PFSK-1 (cell line): ENCODE measurements around the gene MYOG.

ENCODE experiments used
- FOXP2 ChIP-seq: optimal IDR thresholded peaks from 2 replicates; pipeline ENCODE3; 2011; ENCODE audit warnings: borderline replicate concordance, control low read depth, inconsistent platforms; ENCODE audit not compliant: insufficient read depth; ENCODE audit errors: extremely low read length, extremely low read depth
- POLR2AphosphoS5 ChIP-seq: IDR thresholded peaks from 2 replicates; pipeline ENCODE4 v1.6.1; 2012; ENCODE audit warnings: low read depth, mild to moderate bottlenecking, control low read depth, low read length, moderate library complexity
- SIN3A ChIP-seq: IDR thresholded peaks from 2 replicates; pipeline ENCODE4 v1.6.1; 2012; ENCODE audit warnings: mild to moderate bottlenecking, low read length, moderate library complexity, borderline replicate concordance; ENCODE audit not compliant: insufficient read depth
- TAF1 ChIP-seq: IDR thresholded peaks from 2 replicates; pipeline ENCODE4 v1.6.1; 2012; ENCODE audit warnings: low read length, control low read depth, borderline replicate concordance; ENCODE audit not compliant: insufficient read depth
- TF ChIP-seq, protein P1 (sequence below), 2 experiments: IDR thresholded peaks; 2 replicates each; pipeline versions ENCODE4 v1.6.1 to v1.8.0; 2011 to 2012; ENCODE audit warnings: low read depth in 2 of 2, low read length in 2 of 2, control low read depth in 1 of 2, inconsistent platforms in 1 of 2, mild to moderate bottlenecking in 1 of 2, moderate library complexity in 1 of 2; ENCODE audit not compliant: insufficient read depth in 1 of 2

Gene MYOG

DNA sequence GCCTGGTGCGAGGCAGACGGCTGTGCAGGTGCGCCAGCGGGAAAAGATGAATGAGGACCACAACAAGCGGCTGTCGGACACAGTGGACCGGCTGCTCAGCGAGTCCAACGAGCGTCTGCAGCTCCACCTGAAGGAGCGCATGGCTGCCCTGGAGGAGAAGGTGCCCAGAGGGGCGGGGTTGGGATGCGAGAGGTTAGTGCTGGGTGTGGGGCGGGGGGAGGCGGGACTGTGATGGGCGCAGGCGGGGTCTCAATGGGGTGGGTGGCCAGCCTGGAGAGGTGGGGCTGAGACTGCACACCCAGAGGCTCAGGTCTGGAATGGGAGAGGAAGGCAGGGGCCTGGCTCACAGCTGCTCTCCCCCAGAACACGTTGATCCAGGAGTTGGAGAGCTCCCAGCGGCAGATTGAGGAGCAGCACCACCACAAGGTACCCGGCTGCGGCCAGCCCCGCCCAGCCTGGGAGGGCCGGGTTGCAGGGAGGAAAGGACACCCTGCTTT is 37.2 kb downstream of the MYOG start:
- no peak for TF ChIP-seq SIN3A
- TF ChIP-seq TAF1: no peak
- TF ChIP-seq POLR2AphosphoS5: no peak
- TF ChIP-seq FOXP2: no peak

DNA sequence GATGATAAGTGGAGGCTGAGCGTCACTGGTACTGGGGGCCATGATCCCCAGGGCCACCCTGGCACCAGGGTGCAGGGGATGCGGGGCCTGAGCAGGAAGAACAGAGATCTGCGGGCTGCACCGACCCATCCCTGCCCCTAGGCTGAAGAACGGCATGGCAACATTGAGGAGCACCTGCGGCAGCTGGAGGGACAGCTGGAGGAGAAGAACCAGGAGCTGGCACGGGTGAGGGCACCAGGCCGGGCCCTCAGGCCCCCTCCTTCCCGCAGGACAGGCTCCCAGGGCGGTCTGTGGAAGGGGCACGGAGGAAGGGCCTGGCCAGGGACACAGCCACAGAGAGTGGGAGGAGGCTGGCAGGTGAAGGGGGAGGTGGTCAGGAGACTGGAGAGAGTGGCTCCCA is 37.7 kb downstream of the MYOG start:
- TF ChIP-seq, protein P1, sequence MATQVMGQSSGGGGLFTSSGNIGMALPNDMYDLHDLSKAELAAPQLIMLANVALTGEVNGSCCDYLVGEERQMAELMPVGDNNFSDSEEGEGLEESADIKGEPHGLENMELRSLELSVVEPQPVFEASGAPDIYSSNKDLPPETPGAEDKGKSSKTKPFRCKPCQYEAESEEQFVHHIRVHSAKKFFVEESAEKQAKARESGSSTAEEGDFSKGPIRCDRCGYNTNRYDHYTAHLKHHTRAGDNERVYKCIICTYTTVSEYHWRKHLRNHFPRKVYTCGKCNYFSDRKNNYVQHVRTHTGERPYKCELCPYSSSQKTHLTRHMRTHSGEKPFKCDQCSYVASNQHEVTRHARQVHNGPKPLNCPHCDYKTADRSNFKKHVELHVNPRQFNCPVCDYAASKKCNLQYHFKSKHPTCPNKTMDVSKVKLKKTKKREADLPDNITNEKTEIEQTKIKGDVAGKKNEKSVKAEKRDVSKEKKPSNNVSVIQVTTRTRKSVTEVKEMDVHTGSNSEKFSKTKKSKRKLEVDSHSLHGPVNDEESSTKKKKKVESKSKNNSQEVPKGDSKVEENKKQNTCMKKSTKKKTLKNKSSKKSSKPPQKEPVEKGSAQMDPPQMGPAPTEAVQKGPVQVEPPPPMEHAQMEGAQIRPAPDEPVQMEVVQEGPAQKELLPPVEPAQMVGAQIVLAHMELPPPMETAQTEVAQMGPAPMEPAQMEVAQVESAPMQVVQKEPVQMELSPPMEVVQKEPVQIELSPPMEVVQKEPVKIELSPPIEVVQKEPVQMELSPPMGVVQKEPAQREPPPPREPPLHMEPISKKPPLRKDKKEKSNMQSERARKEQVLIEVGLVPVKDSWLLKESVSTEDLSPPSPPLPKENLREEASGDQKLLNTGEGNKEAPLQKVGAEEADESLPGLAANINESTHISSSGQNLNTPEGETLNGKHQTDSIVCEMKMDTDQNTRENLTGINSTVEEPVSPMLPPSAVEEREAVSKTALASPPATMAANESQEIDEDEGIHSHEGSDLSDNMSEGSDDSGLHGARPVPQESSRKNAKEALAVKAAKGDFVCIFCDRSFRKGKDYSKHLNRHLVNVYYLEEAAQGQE (IDR thresholded peaks at IDR 0.05; ENCODE audit: insufficient read depth in 1 of 2, low read depth in 2 of 2, low read length in 2 of 2): no peak
- TF ChIP-seq SIN3A: no peak
- no peak for TF ChIP-seq TAF1
- TF ChIP-seq FOXP2: no peak
- TF ChIP-seq POLR2AphosphoS5: no peak

DNA sequence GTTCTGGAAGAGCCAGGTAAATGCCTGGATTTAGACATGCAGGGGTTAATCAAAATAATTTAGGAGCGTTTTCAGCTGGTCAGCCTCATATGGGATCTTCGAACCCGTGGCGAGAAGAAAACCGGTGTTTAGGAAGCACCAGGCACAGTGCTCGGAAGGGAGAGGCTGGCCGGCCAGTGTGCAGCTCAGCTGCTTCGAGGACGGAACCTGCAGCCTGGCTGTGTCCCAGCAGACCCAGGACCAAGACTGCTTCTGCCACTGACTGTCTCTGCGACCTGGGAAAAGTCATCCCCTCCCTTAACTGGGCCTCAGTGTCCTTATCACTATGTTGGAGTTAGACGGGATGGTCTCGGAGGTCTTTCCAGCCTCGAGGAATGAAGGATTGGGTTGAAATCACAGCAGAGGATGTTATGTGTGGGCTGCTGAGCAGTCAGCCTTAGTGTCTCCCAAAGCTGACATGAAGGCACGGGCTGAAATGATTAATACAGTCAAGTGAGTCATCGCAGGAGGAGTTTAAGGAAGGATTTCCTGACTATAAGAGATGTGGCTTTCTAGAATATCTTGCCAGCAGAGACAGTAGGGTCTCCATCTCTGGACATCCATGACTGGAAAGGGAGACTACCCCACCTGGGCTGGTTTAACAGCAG is 38.7 kb downstream of the MYOG start:
- no peak for TF ChIP-seq SIN3A
- no peak for TF ChIP-seq POLR2AphosphoS5
- no peak for TF ChIP-seq TAF1
- TF ChIP-seq FOXP2: no peak
- TF ChIP-seq, protein P1 (IDR thresholded peaks at IDR 0.05; ENCODE audit: insufficient read depth in 1 of 2, low read depth in 2 of 2, low read length in 2 of 2): no peak

DNA sequence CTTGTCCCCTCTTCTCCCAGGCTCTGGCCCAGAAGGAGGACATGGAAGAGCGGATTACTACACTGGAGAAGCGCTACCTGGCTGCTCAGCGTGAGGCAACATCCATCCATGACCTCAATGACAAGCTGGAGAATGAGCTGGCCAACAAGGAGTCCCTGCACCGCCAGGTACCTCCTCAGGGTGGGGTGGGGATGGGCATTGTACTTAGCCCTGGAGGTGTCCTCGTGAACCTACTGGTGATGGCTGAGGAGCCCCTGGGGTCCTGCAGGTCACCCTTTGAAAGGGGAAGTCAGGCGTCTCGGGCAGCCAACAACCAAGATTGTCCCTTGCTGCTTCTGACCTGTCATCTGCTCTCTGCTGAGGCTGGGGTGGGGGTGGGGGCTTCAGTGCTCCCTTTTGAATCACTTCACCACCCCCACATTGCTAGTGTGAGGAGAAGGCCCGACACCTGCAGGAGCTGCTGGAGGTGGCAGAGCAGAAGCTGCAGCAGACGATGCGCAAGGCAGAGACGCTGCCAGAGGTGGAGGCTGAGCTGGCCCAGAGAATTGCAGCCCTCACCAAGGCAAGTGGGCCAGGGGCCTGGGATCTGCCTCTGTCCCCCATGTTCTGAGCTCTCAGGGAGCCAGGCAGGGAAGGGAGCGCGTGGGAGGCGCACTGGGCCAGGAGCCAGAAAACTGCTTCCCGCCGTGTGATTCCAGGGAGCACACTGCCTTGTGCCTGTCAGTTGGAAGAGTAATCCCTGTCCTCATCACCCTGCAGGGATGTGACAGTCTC is 39.8 kb downstream of the MYOG start:
- TF ChIP-seq SIN3A: no peak
- TF ChIP-seq TAF1: no peak
- TF ChIP-seq FOXP2: no peak
- TF ChIP-seq POLR2AphosphoS5: no peak
- TF ChIP-seq, protein P1 (IDR thresholded peaks at IDR 0.05; ENCODE audit: insufficient read depth in 1 of 2, low read depth in 2 of 2, low read length in 2 of 2): no peak

DNA sequence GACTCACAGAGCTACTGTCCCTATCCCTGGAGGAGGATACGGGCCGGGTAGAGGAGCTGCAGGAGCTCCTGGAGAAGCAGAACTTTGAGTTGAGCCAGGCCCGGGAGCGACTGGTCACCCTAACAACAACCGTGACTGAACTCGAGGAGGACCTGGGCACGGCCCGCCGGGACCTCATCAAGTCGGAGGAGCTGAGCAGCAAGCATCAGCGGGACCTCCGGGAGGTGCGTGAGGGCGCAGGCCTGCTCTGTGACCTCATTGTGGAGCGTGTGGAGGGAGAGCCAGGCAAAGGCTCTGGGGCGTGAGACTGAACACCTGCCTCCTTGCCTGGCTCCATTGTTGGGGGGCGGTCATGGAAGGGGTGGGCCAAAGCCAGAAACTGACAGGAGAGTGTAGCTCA is 40.5 kb downstream of the MYOG start:
- TF ChIP-seq TAF1 (no peak), SIN3A (no peak), POLR2AphosphoS5 (no peak), FOXP2 (no peak)
- TF ChIP-seq, protein P1 (IDR thresholded peaks at IDR 0.05; ENCODE audit: insufficient read depth in 1 of 2, low read depth in 2 of 2, low read length in 2 of 2): no peak
